Measurements from ENCODE around the gene DEXI. TPM values are rescaled to one million over a fixed set of nuclear protein-coding genes. Genes with fewer than 3 reads are reported as not detected.
A peak's percentile ranks its signal among the peaks of the same experiment; 100 is the strongest.

Gene DEXI
- total and polyA plus RNA-seq, 9 of the 15 experiments (the other 6 are each of a cell fraction or from before 2014, with no cell fraction given) = 2.9 to 40.1 (median 22.0) TPM

DNA sequence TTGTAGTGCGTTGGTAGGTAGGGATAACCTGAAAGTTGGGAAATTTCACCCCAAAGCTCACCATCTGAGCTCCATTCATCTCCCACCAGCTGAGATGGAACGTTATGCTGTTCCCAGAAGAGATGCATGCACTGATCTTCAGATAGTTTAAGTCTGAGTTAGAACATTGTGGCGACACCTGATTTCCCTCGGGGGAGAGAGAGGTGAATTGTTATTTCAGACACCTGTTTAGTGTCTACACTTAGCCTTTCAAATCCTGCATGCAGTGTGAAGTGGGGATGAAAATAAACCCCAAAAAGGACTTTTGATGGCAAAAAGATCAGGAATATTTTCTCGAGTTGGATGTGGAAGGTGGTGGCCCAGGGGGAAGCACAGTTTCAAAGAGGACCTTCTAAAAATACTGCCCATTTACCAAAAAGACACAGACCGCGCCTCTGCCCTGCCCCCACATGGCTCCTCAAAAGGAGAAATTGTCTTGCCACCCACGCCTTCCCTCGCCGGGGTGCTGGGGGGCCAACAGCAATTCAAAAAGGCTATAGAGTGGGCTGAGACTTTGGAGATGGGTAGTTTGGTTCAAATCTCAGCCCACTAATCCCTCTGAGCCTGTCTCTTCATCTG lies 53.8 kb downstream of the DEXI start:
- Histone ChIP-seq H3K9ac (ENCODE audit: insufficient read depth in 1 of 2, low read depth in 2 of 2, low read length in 2 of 2) (no peak overlapping the region), H3K27ac (ENCODE audit: extremely low read depth, low read depth, low read length) (no peak overlapping the region)

More for the DNA sequence above, 53.8 kb downstream of the DEXI start:
- H3K79me2 ChIP-seq (ENCODE audit: control insufficient read depth, insufficient read depth, low read length) = no peaks in the 10 kb centered on the region
- peaks cover 0 to 3% of the 10 kb centered on the region in 2 experiments; a peak in 1 of 5 replicates for H3K4me1 ChIP-seq (replicated peaks in 1 of 2; ENCODE audit: control insufficient read depth in 2 of 2, insufficient read depth in 2 of 2, low read length in 2 of 2)
- DNase-seq (ENCODE audit: extremely low read depth in 1 of 4, low spot score in 3 of 4) (no peak), FAIRE-seq (no peak), ATAC-seq (no peak)
- H3K9me1 ChIP-seq (ENCODE audit: control insufficient read depth, insufficient read depth, low read length) = no peaks in the 10 kb centered on the region
- peaks cover 2 to 11% of the 10 kb centered on the region in 2 experiments for H3K27me3 ChIP-seq (ENCODE audit: control insufficient read depth in 2 of 2, insufficient read depth in 2 of 2, low read length in 2 of 2)
- 0% methylated on average over 10 of the region's 10 CpGs for WGBS (ENCODE audit: insufficient coverage, low coverage, missing lambda C conversion rate)
- no TSS peak for BruUV-seq (replicated peaks)
- no peak overlapping the region for H3K4me2 ChIP-seq (ENCODE audit: insufficient read depth, low read length)
- H2AFZ ChIP-seq (ENCODE audit: low read depth, low read length) = no peak overlapping the region
- H3K9me3 ChIP-seq (replicated peaks; ENCODE audit: control insufficient read depth, insufficient read depth, low read depth, low read length) = no peaks in the 10 kb centered on the region
- ChIA-PET POLR2A (interaction anchor here (0.6 kb wide), 1 partner anchor 1029 kb away, joined by 3 read pairs; no protein-coding TSS in a partner anchor), CTCF (ENCODE audit: low intra/inter-chr PET ratio) (no interaction called here)
- TF ChIP-seq JUNB (CRISPR knock-in tag; conservative IDR thresholded peaks at IDR 0.05) (no peak), SMARCC2 (IDR thresholded peaks at IDR 0.05; ENCODE audit: low read depth) (no peak), CBX8 (IDR thresholded peaks at IDR 0.05; ENCODE audit: borderline replicate concordance, extremely low read depth, low read depth, low read length, poor library complexity, severe bottlenecking) (no peak), YY1 (IDR thresholded peaks at IDR 0.05; ENCODE audit: borderline replicate concordance in 1 of 3, control insufficient read depth in 1 of 3, extremely low read depth in 1 of 3, insufficient read depth in 3 of 3, insufficient read length in 1 of 3, insufficient replicate concordance in 2 of 3, low read depth in 1 of 3, low read length in 2 of 3) (no peak), EGR1 (conservative IDR thresholded peaks at IDR 0.05) (peak; percentile 47), ARNT (IDR thresholded peaks at IDR 0.05) (no peak), ZBED1 (IDR thresholded peaks at IDR 0.05) (no peak), HDAC2 (IDR thresholded peaks at IDR 0.05) (no peak)
- TF ChIP-seq, protein P1, sequence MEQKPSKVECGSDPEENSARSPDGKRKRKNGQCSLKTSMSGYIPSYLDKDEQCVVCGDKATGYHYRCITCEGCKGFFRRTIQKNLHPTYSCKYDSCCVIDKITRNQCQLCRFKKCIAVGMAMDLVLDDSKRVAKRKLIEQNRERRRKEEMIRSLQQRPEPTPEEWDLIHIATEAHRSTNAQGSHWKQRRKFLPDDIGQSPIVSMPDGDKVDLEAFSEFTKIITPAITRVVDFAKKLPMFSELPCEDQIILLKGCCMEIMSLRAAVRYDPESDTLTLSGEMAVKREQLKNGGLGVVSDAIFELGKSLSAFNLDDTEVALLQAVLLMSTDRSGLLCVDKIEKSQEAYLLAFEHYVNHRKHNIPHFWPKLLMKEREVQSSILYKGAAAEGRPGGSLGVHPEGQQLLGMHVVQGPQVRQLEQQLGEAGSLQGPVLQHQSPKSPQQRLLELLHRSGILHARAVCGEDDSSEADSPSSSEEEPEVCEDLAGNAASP (IDR thresholded peaks at IDR 0.05) = no peak
- no peaks in the 10 kb centered on the region for H3K36me3 ChIP-seq (ENCODE audit: control insufficient read depth, insufficient read depth, low read length)
- no peak overlapping the region for H3K4me3 ChIP-seq
- intact Hi-C loops (cut with micrococcal nuclease) (no loop called here), in situ Hi-C loops (cut with MboI) (no loop called here)
- H4K20me1 ChIP-seq (replicated peaks; ENCODE audit: control insufficient read depth, insufficient read depth, low read length) = no peaks in the 10 kb centered on the region

All from K562 (cell line).